H9 (cell line): Measurements from ENCODE around the gene KCNS3. TPM values are rescaled to one million over a fixed set of nuclear protein-coding genes. Genes with fewer than 3 reads are reported as not detected.

Experiments used
- DNase-seq: peaks from one replicate; pipeline ENCODE4 v3.0.0-alpha.2; 2017
- H2AFZ ChIP-seq: one replicate; pipeline ENCODE4 v1.6.1; 2013; ENCODE audit warnings: mild to moderate bottlenecking, low read length, control low read depth, moderate library complexity
- H2AK5ac ChIP-seq: 2 replicates; pipeline ENCODE4 v1.6.1; 2013; ENCODE audit warnings: low read length, control low read depth, mixed read lengths; ENCODE audit not compliant: insufficient read length
- H2BK120ac ChIP-seq: one replicate; pipeline ENCODE4 v1.6.1; 2013; ENCODE audit warnings: low read depth, mild to moderate bottlenecking, low read length, control low read depth, inconsistent platforms; ENCODE audit not compliant: poor library complexity, severe bottlenecking
- H2BK12ac ChIP-seq: 2 replicates; pipeline ENCODE4 v1.6.1; 2013; ENCODE audit warnings: low read length, control low read depth, mixed read lengths, low read depth; ENCODE audit not compliant: insufficient read length
- H2BK15ac ChIP-seq: 2 replicates; pipeline ENCODE4 v1.6.1; 2013; ENCODE audit warnings: low read depth, low read length, control low read depth
- H2BK20ac ChIP-seq: one replicate; pipeline ENCODE4 v1.6.1; 2013; ENCODE audit warnings: low read depth, mild to moderate bottlenecking, low read length, control low read depth, inconsistent platforms; ENCODE audit not compliant: poor library complexity, severe bottlenecking
- H2BK5ac ChIP-seq: 2 replicates; pipeline ENCODE4 v1.6.1; 2013; ENCODE audit warnings: low read length, control low read depth, mixed read lengths; ENCODE audit not compliant: insufficient read length
- H3K14ac ChIP-seq: 2 replicates; pipeline ENCODE4 v1.6.1; 2013; ENCODE audit warnings: low read length, control low read depth; ENCODE audit not compliant: insufficient read depth
- H3K18ac ChIP-seq: 2 replicates; pipeline ENCODE4 v1.6.1; 2013; ENCODE audit warnings: low read depth, mild to moderate bottlenecking, mixed read lengths, low read length, control low read depth; ENCODE audit not compliant: insufficient read length
- H3K23ac ChIP-seq: 2 replicates; pipeline ENCODE4 v1.6.1; 2013; ENCODE audit warnings: low read length, control low read depth, mixed read lengths, low read depth; ENCODE audit not compliant: insufficient read length
- H3K23me2 ChIP-seq: 2 replicates; pipeline ENCODE4 v1.6.1; 2013; ENCODE audit warnings: low read depth, mild to moderate bottlenecking, mixed read lengths, low read length, control low read depth; ENCODE audit not compliant: insufficient read length, poor library complexity, severe bottlenecking
- H3K27ac ChIP-seq: 2 replicates; pipeline ENCODE4 v1.5.1; 2013; ENCODE audit warnings: low read length, control low read depth, mixed read lengths, low read depth; ENCODE audit not compliant: insufficient read length
- H3K27me3 ChIP-seq: 2 replicates; pipeline ENCODE4 v1.6.1; 2013; ENCODE audit warnings: low read length, control low read depth, inconsistent platforms; ENCODE audit not compliant: insufficient read depth
- H3K4ac ChIP-seq: 2 replicates; pipeline ENCODE4 v1.6.1; 2013; ENCODE audit warnings: low read depth, mild to moderate bottlenecking, control low read depth, inconsistent platforms, low read length, moderate library complexity
- H3K4me1 ChIP-seq: 2 replicates; pipeline ENCODE4 v1.6.1; 2013; ENCODE audit warnings: low read length, control low read depth, inconsistent platforms; ENCODE audit not compliant: insufficient read depth
- H3K4me2 ChIP-seq: 2 replicates; pipeline ENCODE4 v1.6.1; 2013; ENCODE audit warnings: low read length, control low read depth, mixed read lengths; ENCODE audit not compliant: insufficient read length, insufficient read depth
- H3K56ac ChIP-seq: 2 replicates; pipeline ENCODE4 v1.6.1; 2013; ENCODE audit warnings: low read depth, mild to moderate bottlenecking, mixed read lengths, low read length, control low read depth; ENCODE audit not compliant: insufficient read length
- H3K79me1 ChIP-seq: 2 replicates; pipeline ENCODE4 v1.6.1; 2013; ENCODE audit warnings: low read depth, mild to moderate bottlenecking, moderate library complexity, low read length, control low read depth, inconsistent platforms; ENCODE audit not compliant: insufficient read depth, poor library complexity, severe bottlenecking
- H3K79me2 ChIP-seq: 2 replicates; pipeline ENCODE4 v1.6.1; 2013; ENCODE audit warnings: low read length, control low read depth, inconsistent platforms; ENCODE audit not compliant: insufficient read depth
- H3K9ac ChIP-seq: 2 replicates; pipeline ENCODE4 v1.6.1; 2013; ENCODE audit warnings: low read length, control low read depth, mixed read lengths; ENCODE audit not compliant: insufficient read length; ENCODE audit errors: extremely low read depth
- H3K9me3 ChIP-seq: one replicate; pipeline ENCODE4 v1.6.1; 2013; ENCODE audit warnings: low read depth, low read length, inconsistent platforms; ENCODE audit not compliant: control insufficient read depth
- H3T11ph ChIP-seq: one replicate; pipeline ENCODE4 v1.6.1; 2013; ENCODE audit warnings: mild to moderate bottlenecking, low read length, control low read depth, inconsistent platforms
- H4K20me1 ChIP-seq: one replicate; pipeline ENCODE4 v1.6.1; 2013; ENCODE audit not compliant: control insufficient read depth, insufficient read length, insufficient read depth
- H4K5ac ChIP-seq: 2 replicates; pipeline ENCODE4 v1.6.1; 2013; ENCODE audit warnings: low read depth, mild to moderate bottlenecking, mixed read lengths, low read length, control low read depth; ENCODE audit not compliant: insufficient read length
- H4K8ac ChIP-seq: replicated peaks from 2 replicates; pipeline ENCODE4 v1.6.1; 2013; ENCODE audit warnings: low read length, control low read depth, mixed read lengths, low read depth; ENCODE audit not compliant: insufficient read length
- H4K91ac ChIP-seq: 2 replicates; pipeline ENCODE4 v1.6.1; 2013; ENCODE audit warnings: low read depth, mild to moderate bottlenecking, moderate library complexity, mixed read lengths, low read length, control low read depth; ENCODE audit not compliant: insufficient read length
- H3K27ac Mint-ChIP-seq, 3 experiments: 2 replicates in 2 of 3; 3 replicates in 1 of 3; pipeline ENCODE4 v1.8.0; 2020 to 2021; ENCODE audit warnings: mixed read lengths in 3 of 3, mild to moderate bottlenecking in 1 of 3, moderate library complexity in 1 of 3
- H3K27me3 Mint-ChIP-seq: 2 replicates; pipeline ENCODE4 v1.8.0; 2021; ENCODE audit warnings: low read depth, mild to moderate bottlenecking, moderate library complexity, mixed read lengths
- H3K36me3 Mint-ChIP-seq, 3 experiments: 2 replicates in 2 of 3; 3 replicates in 1 of 3; pipeline ENCODE4 v1.8.0; 2020 to 2021; ENCODE audit warnings: low read depth in 3 of 3, mixed read lengths in 3 of 3; ENCODE audit not compliant: insufficient read depth in 1 of 3
- H3K4me1 Mint-ChIP-seq, 2 experiments: 2 replicates each; pipeline ENCODE4 v1.8.0; 2020; ENCODE audit warnings: mixed read lengths in 2 of 2
- H3K4me3 Mint-ChIP-seq, 2 experiments: 2 replicates in 1 of 2; 3 replicates in 1 of 2; pipeline ENCODE4 v1.8.0; 2020 to 2021; ENCODE audit warnings: mild to moderate bottlenecking in 2 of 2, mixed read lengths in 2 of 2, moderate library complexity in 1 of 2
- H3K9me3 Mint-ChIP-seq, 2 experiments: 2 replicates in 1 of 2; 3 replicates in 1 of 2; pipeline ENCODE4 v1.8.0; 2020; ENCODE audit warnings: mild to moderate bottlenecking in 2 of 2, mixed read lengths in 2 of 2, moderate library complexity in 1 of 2
- CTCF ChIP-seq: fragments of 200-600 bp; sonication (generic); conservative IDR thresholded peaks from 3 replicates; pipeline ENCODE4 v1.8.0; 2021; ENCODE audit warnings: antibody characterized with exemption, mild to moderate bottlenecking
- WGBS: extraction: QIAGEN DNeasy Blood & Tissue Kit; methylation state at CpG from one replicate; pipeline ENCODE4 v1.1.7; 2013; ENCODE audit warnings: missing lambda C conversion rate, low lambda C conversion rate, mixed read lengths; ENCODE audit not compliant: insufficient read length; ENCODE audit errors: extremely low coverage; 5-methylcytosine and 5-hydroxymethylcytosine counted together
- total RNA-seq: library from RNA; stranded (reverse); gene quantifications from 2 replicates; pipeline ENCODE4 v1.2.1, GENCODE V29; 2021

Gene KCNS3
- total RNA-seq, 1 experiment from 2014 or later: 8.0 TPM

GRCh38 chr2:17857021-17857420 lies 21.4 kb upstream of the KCNS3 start:
- no CpG with 5 or more reads among the region's 3 CpGs for WGBS
- no peaks in the 10 kb centered on the region for H3K23me2 ChIP-seq
- no peak overlapping the region for H2BK15ac ChIP-seq
- H3K79me2 ChIP-seq: no peaks in the 10 kb centered on the region
- H3K14ac ChIP-seq: no peak overlapping the region
- H3K18ac ChIP-seq: no peak overlapping the region
- H3K4me3 Mint-ChIP-seq: no peak overlapping the region
- H3K9me3 ChIP-seq: no peaks in the 10 kb centered on the region
- H3K79me1 ChIP-seq: no peaks in the 10 kb centered on the region
- H3K9ac ChIP-seq: no peak overlapping the region
- H4K91ac ChIP-seq: no peak overlapping the region
- no peak overlapping the region for H3K23ac ChIP-seq
- no peaks in the 10 kb centered on the region for H3K4me1 ChIP-seq
- no peak overlapping the region for H2BK12ac ChIP-seq
- H3K27me3 Mint-ChIP-seq: peaks cover 2% of the 10 kb centered on the region
- H4K8ac ChIP-seq: no peak overlapping the region
- H2AK5ac ChIP-seq: no peak overlapping the region
- no peaks in the 10 kb centered on the region for H3K9me3 Mint-ChIP-seq
- no peak overlapping the region for H2BK5ac ChIP-seq
- DNase-seq: no peak
- no peak overlapping the region for H3T11ph ChIP-seq
- H3K4ac ChIP-seq: no peak overlapping the region
- no peak overlapping the region for H2BK120ac ChIP-seq
- H3K27ac Mint-ChIP-seq: no peak overlapping the region
- H3K27ac ChIP-seq: no peak overlapping the region
- no peaks in the 10 kb centered on the region for H3K27me3 ChIP-seq
- H3K4me1 Mint-ChIP-seq: peaks cover 5% of the 10 kb centered on the region in 2 experiments; a peak in 3 of 4 replicates
- H4K20me1 ChIP-seq: peaks cover 2% of the 10 kb centered on the region
- no peak for TF ChIP-seq CTCF
- no peak overlapping the region for H4K5ac ChIP-seq
- no peak overlapping the region for H2AFZ ChIP-seq
- H3K4me2 ChIP-seq: no peak overlapping the region
- no peak overlapping the region for H3K56ac ChIP-seq
- H2BK20ac ChIP-seq: no peak overlapping the region
- H3K36me3 Mint-ChIP-seq: no peaks in the 10 kb centered on the region
